Transverse colon (tissue), 4 donors: ENCODE data around the gene MOV10L1.

ENCODE experiments used
- CTCF ChIP-seq, 5 experiments: fragments of 200-600 bp in 3 of 5; fragments of 450-650 bp in 2 of 5; sonication (generic) in 3 of 5; IDR thresholded peaks; 1 replicate in 2 of 5; 2 replicates in 3 of 5; pipeline ENCODE4 v1.5.1; 2016 to 2017; ENCODE audit warnings: antibody characterized with exemption in 5 of 5, inconsistent platforms in 3 of 5, mild to moderate bottlenecking in 2 of 5, moderate library complexity in 1 of 5
- POLR2AphosphoS5 ChIP-seq, 3 donors: sonication (generic); formaldehyde crosslinking; IDR thresholded peaks; one replicate each; pipeline ENCODE4 v1.6.1; 2016; ENCODE audit warnings: antibody characterized with exemption in 3 of 3

GRCh38 chr22:50121202-50121740, 31.5 kb downstream of the MOV10L1 start:
- TF ChIP-seq POLR2AphosphoS5 (IDR thresholded peaks at IDR 0.05) (no peak), CTCF (IDR thresholded peaks at IDR 0.05) (no peak)
